ENCODE results near the gene KCNIP1.
A peak's percentile ranks its signal among the peaks of the same experiment; 100 is the strongest.

KCNIP1 gene

DNA sequence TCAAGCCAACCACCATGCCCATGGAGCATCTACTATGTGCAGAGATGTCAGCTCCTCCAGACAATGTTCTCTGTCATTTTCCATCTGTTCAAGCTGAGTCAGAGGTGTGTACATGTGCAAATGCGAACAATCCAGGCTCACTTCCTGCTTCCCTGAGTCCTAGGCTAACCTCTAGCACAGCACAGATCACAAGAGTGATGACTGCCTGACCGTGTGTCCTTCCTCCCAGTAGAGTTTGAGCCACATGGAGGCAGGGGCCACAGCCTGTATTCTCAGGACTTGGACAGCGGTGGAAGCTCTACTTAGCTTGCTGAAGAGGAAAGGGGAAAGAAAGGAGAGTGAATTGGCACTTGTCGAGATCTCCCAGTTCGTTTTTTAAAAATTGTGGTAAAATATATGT is 87.2 kb downstream of the KCNIP1 start:
- no peak overlapping the region for H3K4me3 ChIP-seq (ENCODE audit: low read depth, low read length)
- TF ChIP-seq, protein P1, sequence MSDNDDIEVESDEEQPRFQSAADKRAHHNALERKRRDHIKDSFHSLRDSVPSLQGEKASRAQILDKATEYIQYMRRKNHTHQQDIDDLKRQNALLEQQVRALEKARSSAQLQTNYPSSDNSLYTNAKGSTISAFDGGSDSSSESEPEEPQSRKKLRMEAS (IDR thresholded peaks at IDR 0.05; ENCODE audit: low read depth, low read length) = no peak
- TF ChIP-seq POLR2A (IDR thresholded peaks at IDR 0.05; ENCODE audit: extremely low read depth, insufficient read length) = no peak
- no peak for TF ChIP-seq MYC (IDR thresholded peaks at IDR 0.05; ENCODE audit: low read depth, low read length)
- TF ChIP-seq, protein P2, sequence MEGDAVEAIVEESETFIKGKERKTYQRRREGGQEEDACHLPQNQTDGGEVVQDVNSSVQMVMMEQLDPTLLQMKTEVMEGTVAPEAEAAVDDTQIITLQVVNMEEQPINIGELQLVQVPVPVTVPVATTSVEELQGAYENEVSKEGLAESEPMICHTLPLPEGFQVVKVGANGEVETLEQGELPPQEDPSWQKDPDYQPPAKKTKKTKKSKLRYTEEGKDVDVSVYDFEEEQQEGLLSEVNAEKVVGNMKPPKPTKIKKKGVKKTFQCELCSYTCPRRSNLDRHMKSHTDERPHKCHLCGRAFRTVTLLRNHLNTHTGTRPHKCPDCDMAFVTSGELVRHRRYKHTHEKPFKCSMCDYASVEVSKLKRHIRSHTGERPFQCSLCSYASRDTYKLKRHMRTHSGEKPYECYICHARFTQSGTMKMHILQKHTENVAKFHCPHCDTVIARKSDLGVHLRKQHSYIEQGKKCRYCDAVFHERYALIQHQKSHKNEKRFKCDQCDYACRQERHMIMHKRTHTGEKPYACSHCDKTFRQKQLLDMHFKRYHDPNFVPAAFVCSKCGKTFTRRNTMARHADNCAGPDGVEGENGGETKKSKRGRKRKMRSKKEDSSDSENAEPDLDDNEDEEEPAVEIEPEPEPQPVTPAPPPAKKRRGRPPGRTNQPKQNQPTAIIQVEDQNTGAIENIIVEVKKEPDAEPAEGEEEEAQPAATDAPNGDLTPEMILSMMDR (IDR thresholded peaks at IDR 0.05; ENCODE audit: low read depth, low read length) = no peak
- DNase-seq (ENCODE audit: low read depth) = no peak

DNA sequence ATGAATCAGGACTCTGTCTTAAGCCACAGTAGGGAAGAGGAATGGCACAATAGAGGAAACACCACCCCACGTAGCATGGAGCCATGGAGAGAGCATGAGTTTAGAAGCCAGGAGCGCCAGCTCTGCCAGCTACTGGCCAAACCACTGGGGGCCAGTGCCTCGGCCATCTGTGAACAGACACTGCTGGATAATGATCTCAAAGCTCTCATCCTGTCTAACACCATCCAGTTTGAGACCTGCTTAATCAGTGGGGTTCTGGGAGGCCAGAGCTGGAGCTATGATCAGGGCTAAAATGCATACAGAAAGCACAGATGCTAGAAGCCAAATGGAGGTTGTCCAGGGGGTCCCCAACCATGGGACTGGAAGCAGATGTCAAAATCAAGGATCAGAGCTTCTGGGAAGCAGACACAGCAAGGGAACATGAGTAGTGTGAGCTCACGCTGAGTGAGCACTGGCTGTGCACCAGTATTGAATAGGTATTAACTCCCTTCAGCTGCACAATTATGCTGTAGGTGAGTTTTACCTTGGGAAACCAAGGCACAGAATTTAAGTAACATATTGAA is 92.7 kb downstream of the KCNIP1 start:
- no peak overlapping the region for H3K4me3 ChIP-seq (ENCODE audit: low read depth, low read length)
- no peak for DNase-seq (ENCODE audit: low read depth)
- TF ChIP-seq POLR2A (IDR thresholded peaks at IDR 0.05; ENCODE audit: extremely low read depth, insufficient read length) (no peak), MYC (IDR thresholded peaks at IDR 0.05; ENCODE audit: low read depth, low read length) (no peak)
- TF ChIP-seq, protein P2 (IDR thresholded peaks at IDR 0.05; ENCODE audit: low read depth, low read length) = no peak
- TF ChIP-seq, protein P1 (IDR thresholded peaks at IDR 0.05; ENCODE audit: low read depth, low read length) = no peak

DNA sequence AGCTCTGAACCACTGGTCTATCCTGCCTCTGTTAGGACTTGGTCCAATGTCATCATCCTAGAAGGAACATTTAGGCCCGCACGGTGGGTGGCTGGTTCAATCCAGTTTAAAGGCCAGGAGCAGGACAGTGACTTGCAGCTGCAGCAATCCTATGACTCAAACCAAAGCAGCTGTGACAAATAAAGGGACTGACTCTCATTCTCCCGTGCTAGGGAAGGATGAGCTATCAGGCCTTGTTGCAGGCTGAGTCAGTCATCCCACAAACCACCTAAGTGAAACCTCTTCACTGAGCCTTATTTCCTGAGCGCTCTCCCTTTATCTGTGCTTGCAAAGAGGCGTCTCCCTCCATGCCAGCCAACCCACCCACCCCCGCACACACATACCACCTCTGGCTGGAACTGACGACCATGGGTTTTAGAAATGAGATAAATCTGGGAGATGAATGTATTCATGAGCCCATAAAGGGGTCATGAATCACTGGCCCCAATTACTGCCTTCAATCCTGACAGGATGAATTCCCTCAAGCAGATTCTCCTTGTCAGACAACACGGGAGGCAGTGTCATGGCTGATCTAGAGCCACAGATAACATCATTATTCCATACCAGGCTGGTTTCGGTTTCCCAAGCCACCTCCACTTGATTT is 93.4 kb downstream of the KCNIP1 start:
- DNase-seq (ENCODE audit: low read depth) = peak; percentile 34
- TF ChIP-seq, protein P1 (IDR thresholded peaks at IDR 0.05; ENCODE audit: low read depth, low read length) = no peak
- TF ChIP-seq, protein P2 (IDR thresholded peaks at IDR 0.05; ENCODE audit: low read depth, low read length) = no peak
- TF ChIP-seq MYC (IDR thresholded peaks at IDR 0.05; ENCODE audit: low read depth, low read length) (no peak), POLR2A (IDR thresholded peaks at IDR 0.05; ENCODE audit: extremely low read depth, insufficient read length) (no peak)
- H3K4me3 ChIP-seq (ENCODE audit: low read depth, low read length) = no peak overlapping the region

DNA sequence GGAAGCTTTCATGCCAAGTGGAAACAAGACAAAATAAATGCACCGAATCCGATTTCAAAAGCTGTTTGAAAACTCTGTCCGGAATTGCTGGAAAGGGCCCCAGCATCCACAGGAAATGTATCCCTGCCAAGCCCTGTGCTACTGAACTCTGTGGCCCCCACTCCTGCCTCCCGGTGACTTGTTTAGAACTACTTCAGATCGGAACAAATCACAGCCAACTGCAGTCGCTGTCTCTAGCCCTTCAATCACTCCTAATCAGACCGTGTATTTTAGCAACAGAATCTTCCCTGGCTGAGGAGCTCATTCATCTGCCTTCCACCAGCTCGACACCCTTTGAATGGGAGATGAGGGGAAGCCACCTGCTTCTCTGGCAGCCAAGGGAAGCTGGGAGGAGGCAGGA is 94.1 kb downstream of the KCNIP1 start:
- TF ChIP-seq, protein P2 (IDR thresholded peaks at IDR 0.05; ENCODE audit: low read depth, low read length) = no peak
- TF ChIP-seq POLR2A (IDR thresholded peaks at IDR 0.05; ENCODE audit: extremely low read depth, insufficient read length) (no peak), MYC (IDR thresholded peaks at IDR 0.05; ENCODE audit: low read depth, low read length) (no peak)
- TF ChIP-seq, protein P1 (IDR thresholded peaks at IDR 0.05; ENCODE audit: low read depth, low read length) = no peak
- no peak overlapping the region for H3K4me3 ChIP-seq (ENCODE audit: low read depth, low read length)
- no peak for DNase-seq (ENCODE audit: low read depth)

DNA sequence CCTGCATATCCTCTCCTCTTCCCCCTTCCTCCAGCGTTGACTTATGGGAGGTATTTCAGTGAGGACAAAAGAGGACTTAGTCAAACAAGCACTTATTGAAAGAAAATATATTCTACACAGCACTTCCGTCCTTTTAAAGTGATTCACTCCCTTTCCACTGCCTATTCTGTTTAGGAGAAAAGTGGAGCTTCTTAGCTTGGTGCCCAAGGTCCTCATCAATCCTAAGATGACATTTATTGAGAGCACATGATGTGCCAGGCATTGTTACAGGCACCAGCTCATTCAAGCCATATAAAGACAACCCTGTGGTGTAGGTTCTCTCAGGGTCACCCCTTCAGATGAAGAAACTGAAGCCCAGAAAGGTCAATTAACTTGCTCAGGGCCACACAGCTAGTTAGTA is 95.9 kb downstream of the KCNIP1 start:
- no peak overlapping the region for H3K4me3 ChIP-seq (ENCODE audit: low read depth, low read length)
- DNase-seq (ENCODE audit: low read depth) = no peak
- TF ChIP-seq, protein P2 (IDR thresholded peaks at IDR 0.05; ENCODE audit: low read depth, low read length) = no peak
- no peak for TF ChIP-seq POLR2A (IDR thresholded peaks at IDR 0.05; ENCODE audit: extremely low read depth, insufficient read length)
- TF ChIP-seq, protein P1 (IDR thresholded peaks at IDR 0.05; ENCODE audit: low read depth, low read length) = no peak
- no peak for TF ChIP-seq MYC (IDR thresholded peaks at IDR 0.05; ENCODE audit: low read depth, low read length)

All from NB4 (cell line).